Adipose tissue (tissue), 3 donors: Measurements from ENCODE around the gene OIP5. TPM values are rescaled to one million over a fixed set of nuclear protein-coding genes. Genes with fewer than 3 reads are reported as not detected.
"Not testable (repeated sequence)": the region's sequence is repeated elsewhere in the genome, so short reads cannot be mapped to it uniquely, and the experiment has no call there.

ENCODE experiments used
- H3K27ac ChIP-seq: one replicate; pipeline ENCODE4 v1.5.1; 2013; ENCODE audit warnings: low read depth, low read length
- WGBS, 3 donors: extraction: QIAGEN DNeasy Blood & Tissue Kit; methylation state at CpG; one replicate each; pipeline ENCODE4 v1.1.7; 2013; 5-methylcytosine and 5-hydroxymethylcytosine counted together
- polyA plus RNA-seq, 3 donors: library from polyadenylated mRNA; stranded (reverse); fragments of 200-250 nt; gene quantifications; one replicate each; pipeline ENCODE4 v1.2.3, GENCODE V29; 2013
- donor health status: healthy with polysubstance abuse.
- donor health status: Bipolar disorder and iron deficiency.
- donor health status: healthy.

OIP5 gene
- polyA plus RNA-seq, 3 donors: 0.39 to 0.48 TPM; not detected in 1

DNA sequence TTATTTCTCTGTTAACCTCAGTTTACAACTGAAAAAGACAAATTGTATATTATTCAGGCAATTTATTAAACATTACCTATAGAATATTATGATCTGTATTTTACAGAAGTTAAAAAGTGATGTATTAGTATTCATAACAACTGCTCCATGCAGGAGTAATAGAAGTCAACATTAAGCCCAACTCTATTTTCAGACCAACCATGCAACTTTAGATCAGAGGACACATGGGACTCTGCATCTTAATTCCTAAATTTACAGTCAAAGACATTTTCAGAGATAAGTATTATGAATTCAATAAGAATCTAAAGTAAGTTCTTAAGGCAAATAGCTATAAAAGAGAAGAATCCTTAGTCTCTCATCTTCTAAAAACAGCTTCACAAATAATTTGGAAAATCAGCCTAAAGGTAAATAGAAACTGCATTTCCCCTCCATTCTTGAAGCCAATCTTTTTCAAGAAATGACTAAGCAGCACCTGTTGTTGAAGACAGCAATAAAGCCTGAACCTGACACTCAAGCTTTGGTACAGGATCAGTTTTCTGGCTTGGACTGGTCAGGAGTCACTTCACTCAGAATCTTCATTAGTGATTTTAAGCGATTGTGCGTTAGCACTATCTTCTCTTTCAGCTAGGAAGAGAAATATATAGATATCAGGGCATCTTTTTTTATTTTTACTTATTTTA is 23.0 kb downstream of the OIP5 start:
- H3K27ac ChIP-seq: no peak overlapping the region
- 97 to 100% (median 98%) methylated on average over 2 of the region's 2 CpGs for WGBS, 3 donors

DNA sequence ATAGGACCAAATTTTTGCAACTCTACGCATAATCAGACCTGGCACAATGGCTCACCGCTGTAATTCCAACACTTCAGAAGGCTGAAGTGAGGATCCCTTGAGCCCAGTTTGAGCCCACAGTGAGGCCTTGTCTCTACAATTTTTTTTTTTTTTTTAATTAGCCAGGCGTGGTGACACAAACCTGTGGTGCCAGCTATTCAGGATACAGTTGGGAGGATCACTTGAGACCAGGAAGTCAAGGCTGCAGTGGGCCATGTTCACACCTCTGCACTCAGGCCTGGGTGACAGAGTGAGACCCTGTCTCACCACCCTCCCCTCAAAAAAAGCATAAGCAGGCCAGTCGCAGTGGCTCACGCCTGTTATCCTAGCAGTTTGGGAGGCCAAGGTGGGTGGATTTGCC is 24.7 kb downstream of the OIP5 start:
- WGBS, 3 donors: 93 to 94% (median 94%) methylated on average over 5 of the region's 5 CpGs
- no peak overlapping the region for H3K27ac ChIP-seq

- whole genome bisulfite sequencing, 3 donors: 66 to 87% (median 83%) methylated on average over 3 of the region's 3 CpGs
- no peak overlapping the region for H3K27ac ChIP-seq
Observed at GRCh38 chr15:41304149-41304770, 28.1 kb downstream of the OIP5 start.

GRCh38 chr15:41301587-41301986 is 30.8 kb downstream of the OIP5 start:
- WGBS, 3 donors: 95 to 98% (median 97%) methylated on average over 1 of the region's 1 CpG
- H3K27ac ChIP-seq: no peak overlapping the region

DNA sequence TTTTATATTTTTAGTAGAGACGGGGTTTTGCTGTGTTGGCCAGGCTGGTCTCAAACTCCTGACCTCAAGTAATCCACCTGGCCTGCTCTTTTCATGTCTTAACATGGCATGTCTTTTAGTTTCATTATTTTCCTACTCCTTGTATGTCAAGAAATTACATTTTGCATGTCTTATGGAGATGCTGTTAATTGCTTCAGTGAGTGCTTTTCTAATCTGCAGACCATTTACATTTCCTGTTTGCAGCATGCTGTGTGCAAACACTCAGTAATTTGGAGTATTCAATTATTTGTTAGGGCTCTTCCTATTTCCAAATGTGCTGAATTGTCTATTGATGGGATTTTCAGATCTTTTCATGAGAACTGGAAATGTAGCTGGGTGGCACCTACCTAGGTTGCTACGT is 31.3 kb downstream of the OIP5 start:
- WGBS, 3 donors: 96 to 100% (median 99%) methylated on average over 2 of the region's 2 CpGs

GRCh38 chr15:41292521-41292920 is 39.9 kb downstream of the OIP5 start:
- 50 to 76% (median 52%) methylated on average over 1 of the region's 1 CpG for WGBS, 3 donors
- no peak overlapping the region for H3K27ac ChIP-seq

More for the DNA sequence above, 31.3 kb downstream of the OIP5 start:
- H3K27ac ChIP-seq: not testable (repeated sequence)

DNA sequence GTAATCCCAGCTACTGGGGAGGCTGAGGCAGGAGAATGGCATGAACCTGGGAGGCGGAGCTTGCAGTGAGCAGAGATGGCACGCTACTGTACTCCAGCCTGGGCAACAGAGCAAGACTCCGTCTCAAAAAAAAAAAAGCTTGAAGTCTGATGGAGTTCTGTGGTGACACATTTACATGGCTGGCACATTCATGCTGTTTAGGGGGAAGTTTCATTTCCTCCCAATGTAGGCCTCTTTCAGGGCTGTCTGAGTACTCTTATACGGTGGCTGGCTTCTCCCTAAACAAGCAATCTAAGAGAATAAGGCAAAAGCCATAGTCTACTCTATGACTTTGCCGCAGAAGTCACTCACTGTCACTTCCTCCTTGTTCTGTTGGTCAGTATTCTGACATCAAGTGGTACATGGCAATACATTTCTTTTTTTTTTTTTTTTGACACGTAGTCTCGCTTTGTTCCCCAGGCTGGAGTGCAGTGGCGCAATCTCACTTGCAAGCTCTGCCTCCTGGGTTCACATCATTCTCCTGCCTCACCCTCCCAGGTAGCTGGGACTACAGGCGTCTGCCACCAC is 41.2 kb downstream of the OIP5 start:
- H3K27ac ChIP-seq: no peak overlapping the region
- WGBS, 3 donors: 64 to 87% (median 73%) methylated on average over 9 of the region's 9 CpGs

DNA sequence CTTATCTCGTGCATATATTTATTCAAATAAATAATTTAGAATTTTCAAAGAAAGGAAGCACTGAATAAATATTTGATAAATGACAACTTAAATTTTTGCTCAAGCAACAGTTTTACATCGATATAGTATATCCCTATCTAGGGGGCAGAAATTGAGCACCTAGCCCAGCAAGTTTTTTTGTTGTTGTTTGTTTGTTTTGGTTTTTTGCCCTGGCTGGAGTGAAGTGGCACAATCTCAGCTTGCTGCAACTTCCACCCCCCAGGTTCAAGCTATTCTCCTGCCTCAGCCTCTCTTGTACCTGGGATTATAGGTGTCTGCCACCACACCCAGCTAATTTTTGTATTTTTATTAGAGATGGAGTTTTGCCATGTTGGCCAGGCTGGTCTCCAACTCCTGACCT is 42.4 kb downstream of the OIP5 start:
- H3K27ac ChIP-seq: no peak overlapping the region
- 47 to 92% (median 90%) methylated on average over 2 of the region's 2 CpGs for WGBS, 3 donors

GRCh38 chr15:41288464-41288863 is 43.9 kb downstream of the OIP5 start:
- H3K27ac ChIP-seq: no peak overlapping the region
- 79 to 86% (median 83%) methylated on average over 1 of the region's 1 CpG for WGBS, 3 donors

- 94 to 96% (median 96%) methylated on average over 6 of the region's 6 CpGs for WGBS, 3 donors
- H3K27ac ChIP-seq: no peak overlapping the region
Observed at GRCh38 chr15:41286665-41287333, 45.6 kb downstream of the OIP5 start.

GRCh38 chr15:41285285-41285684 is 47.1 kb downstream of the OIP5 start:
- 42 to 50% (median 46%) methylated on average over 7 of the region's 7 CpGs for WGBS, 3 donors
- no peak overlapping the region for H3K27ac ChIP-seq

GRCh38 chr15:41284427-41285177 is 47.8 kb downstream of the OIP5 start:
- WGBS, 3 donors: 0 to 1% (median 1%) methylated on average over 20 of the region's 20 CpGs
- H3K27ac ChIP-seq: no peak overlapping the region

DNA sequence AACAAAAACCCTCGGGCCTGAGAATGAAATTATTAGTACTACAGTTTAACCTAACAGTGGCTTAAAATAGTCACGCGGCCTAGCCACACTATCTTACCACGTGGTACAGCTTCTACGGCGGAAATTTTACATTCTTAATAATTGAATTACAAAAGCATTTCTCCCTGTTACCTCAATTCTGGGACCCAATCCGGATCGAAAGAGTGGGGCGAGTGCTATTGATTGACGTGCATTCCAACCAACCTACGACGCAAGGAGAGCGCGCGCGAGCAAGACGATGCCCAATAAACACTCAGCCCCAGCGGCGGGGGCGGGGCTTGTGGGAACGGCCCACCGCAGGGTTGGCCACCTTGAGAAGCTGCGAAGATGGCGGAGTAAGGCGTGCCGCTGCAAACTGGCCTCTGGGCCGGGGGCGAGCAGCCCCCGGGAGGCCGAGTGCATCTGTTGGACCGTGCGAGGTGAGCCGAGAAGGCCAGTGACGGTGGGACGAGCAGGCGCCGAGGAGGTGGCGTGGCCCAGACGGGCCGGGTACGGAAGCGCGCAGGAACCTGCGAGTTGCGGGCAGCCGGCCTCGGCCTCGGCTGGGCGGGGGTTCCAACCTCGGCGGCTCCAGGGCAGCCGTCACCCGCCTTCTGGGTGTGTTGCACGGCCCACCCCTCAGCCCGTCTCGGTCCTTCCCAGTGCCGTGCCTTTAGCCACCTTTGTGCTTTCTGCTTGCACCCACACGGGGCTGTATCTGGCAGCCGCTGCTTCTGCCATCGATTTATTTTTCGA is 48.6 kb downstream of the OIP5 start:
- WGBS, 3 donors: 0% methylated on average over 58 to 61 of the region's 61 CpGs
- no peak overlapping the region for H3K27ac ChIP-seq

- WGBS, 3 donors: 38 to 56% (median 51%) methylated on average over 19 of the region's 19 CpGs
- H3K27ac ChIP-seq: not testable (repeated sequence)
Observed at GRCh38 chr15:41282980-41283652, 49.3 kb downstream of the OIP5 start.

DNA sequence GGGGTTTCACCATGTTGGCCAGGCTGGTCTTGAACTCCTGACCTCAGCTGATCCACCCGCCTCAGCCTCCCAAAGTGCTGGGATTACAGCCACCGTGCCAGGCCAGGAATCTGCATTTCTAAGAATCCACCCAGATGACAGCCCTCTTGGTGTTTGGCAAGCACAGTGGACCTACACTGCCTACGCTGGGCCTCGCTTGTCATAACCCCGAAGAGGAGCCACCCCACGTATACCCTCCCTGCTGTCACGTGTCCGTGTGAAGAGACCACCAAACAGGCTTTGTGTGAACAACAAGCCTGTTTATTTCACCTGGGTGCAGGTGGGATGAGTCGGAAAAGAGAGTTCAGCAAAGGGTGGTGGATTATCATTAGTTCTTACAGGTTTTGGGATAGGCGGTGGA is 50.0 kb downstream of the OIP5 start:
- H3K27ac ChIP-seq: not testable (repeated sequence)
- WGBS, 3 donors: 93 to 96% (median 94%) methylated on average over 10 of the region's 10 CpGs

- no peak overlapping the region for H3K27ac ChIP-seq
- 87 to 98% (median 89%) methylated on average over 1 of the region's 1 CpG for WGBS, 3 donors
Observed at GRCh38 chr15:41281236-41281635, 51.2 kb downstream of the OIP5 start.

DNA sequence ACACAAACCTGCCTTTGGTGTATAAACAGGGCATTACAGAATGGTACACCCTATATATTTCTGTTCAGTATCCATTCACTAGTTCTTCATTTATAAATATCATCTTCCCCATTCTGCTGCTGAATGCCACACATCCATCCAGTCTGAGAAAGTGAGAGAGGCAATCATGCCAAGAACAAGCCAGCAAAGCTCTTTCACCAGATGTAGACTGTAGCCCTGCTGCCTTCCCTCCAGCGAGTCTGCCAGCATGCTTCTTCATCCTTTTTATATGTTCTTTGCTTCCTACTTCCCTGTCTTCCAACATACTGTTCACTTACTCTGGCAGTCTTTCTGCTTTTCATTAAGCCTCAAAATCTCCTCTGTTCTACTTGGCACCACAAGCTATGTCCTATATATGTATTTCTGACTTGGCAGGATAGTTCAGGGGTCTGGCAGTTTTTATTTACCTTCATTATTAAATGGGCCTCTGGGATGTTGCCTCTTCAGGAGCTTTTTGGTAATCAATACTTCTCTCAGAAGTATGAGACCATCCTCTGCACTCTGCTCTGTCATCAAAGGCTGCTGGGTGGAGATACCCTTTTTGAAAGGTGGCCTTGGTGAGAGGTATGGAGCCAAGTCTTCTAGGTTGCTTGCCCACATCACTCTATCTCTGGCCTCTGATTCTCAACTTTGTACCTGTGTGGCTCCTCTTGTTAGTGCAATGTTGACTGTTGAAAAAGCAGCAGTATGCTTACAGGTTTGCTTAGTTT is 52.7 kb downstream of the OIP5 start:
- 82 to 88% (median 86%) methylated on average over 1 of the region's 1 CpG for WGBS, 3 donors
- no peak overlapping the region for H3K27ac ChIP-seq
